Fibroblast of villous mesenchyme (primary cell): ENCODE measurements around the gene PCNX1. TPM values are rescaled to one million over a fixed set of nuclear protein-coding genes. Genes with fewer than 3 reads are reported as not detected.

Source experiments
- DNase-seq: peaks from one replicate; pipeline ENCODE4 v3.0.0-alpha.2; 2010; ENCODE audit warnings: low read depth
- H3K4me3 ChIP-seq: 2 replicates; pipeline ENCODE4 v1.5.1; 2011; ENCODE audit warnings: low read depth, mild to moderate bottlenecking, low read length
- small RNA-seq: library from RNA; depleted of rRNA; stranded (forward); fragments of <200 nt; gene quantifications from one replicate; pipeline ENCODE3, GENCODE V24; 2012
- total RNA-seq: library from RNA; depleted of rRNA; stranded (reverse); fragments of >200 nt; gene quantifications from 2 replicates; pipeline ENCODE4 v1.2.3, GENCODE V29; 2012
- TF ChIP-seq, protein P1 (sequence below): IDR thresholded peaks from 2 replicates; pipeline ENCODE4 v1.5.1; 2012; ENCODE audit warnings: low read depth, mild to moderate bottlenecking, low read length; ENCODE audit not compliant: insufficient read depth

Gene PCNX1
- total RNA-seq, 1 donor = 69.5 TPM

DNA sequence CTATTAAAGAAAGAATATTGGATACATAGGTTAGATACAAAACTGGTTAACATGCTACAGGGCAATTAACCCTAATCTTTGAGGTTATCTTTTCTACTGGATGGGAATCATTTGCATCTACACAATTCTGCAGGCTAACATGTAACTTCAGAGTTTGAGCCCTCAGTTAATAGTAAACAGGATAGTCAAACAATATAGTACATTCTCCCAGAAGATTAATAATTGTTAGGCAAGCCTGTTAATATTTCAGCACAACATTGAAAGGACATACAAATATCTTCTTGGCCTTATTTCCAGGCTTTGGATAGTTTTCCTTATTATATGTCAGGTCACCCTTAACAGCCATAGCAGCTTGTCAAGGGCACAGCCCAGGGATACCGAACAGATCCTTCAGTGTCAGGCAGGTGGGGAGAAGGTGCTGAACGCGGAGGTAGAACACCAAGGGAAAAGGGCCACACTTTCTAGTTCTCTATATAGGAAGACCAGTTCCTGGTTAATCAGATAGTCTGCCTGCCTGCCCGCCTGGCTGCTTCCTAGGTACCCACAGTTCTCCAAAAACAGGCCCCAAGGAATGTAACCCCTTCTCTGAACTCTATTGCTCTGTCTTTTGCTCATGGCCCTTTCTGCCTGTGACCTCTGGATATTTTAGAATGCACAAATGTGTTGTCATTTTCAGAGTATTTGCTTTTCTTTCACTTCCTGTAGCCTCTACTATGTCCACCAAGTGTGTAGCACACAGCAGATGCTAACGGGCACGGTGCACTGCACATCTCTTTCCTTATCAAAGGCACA is 256.0 kb downstream of the PCNX1 start:
- TF ChIP-seq, protein P1, sequence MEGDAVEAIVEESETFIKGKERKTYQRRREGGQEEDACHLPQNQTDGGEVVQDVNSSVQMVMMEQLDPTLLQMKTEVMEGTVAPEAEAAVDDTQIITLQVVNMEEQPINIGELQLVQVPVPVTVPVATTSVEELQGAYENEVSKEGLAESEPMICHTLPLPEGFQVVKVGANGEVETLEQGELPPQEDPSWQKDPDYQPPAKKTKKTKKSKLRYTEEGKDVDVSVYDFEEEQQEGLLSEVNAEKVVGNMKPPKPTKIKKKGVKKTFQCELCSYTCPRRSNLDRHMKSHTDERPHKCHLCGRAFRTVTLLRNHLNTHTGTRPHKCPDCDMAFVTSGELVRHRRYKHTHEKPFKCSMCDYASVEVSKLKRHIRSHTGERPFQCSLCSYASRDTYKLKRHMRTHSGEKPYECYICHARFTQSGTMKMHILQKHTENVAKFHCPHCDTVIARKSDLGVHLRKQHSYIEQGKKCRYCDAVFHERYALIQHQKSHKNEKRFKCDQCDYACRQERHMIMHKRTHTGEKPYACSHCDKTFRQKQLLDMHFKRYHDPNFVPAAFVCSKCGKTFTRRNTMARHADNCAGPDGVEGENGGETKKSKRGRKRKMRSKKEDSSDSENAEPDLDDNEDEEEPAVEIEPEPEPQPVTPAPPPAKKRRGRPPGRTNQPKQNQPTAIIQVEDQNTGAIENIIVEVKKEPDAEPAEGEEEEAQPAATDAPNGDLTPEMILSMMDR = no peak
- H3K4me3 ChIP-seq = no peak overlapping the region
- no peak for DNase-seq

GRCh38 chr14:71163842-71164629 is 256.8 kb downstream of the PCNX1 start:
- H3K4me3 ChIP-seq = no peak overlapping the region
- no peak for DNase-seq
- TF ChIP-seq, protein P1 = no peak

Small RNAs within 50 kb of the gene (small RNA-seq; reads per million reads assigned to genes)
- not detected for gene AC005230.1
- gene GTF3AP2 = not detected

Other genes with a start within 250 kb of the PCNX1 start
- under 0.01 and 0.43 TPM in 2 replicates for gene MAP3K9, start 97.9 kb upstream of the PCNX1 start, total RNA-seq